CD14-positive monocyte (primary cell): Measurements from ENCODE around the gene SNRPD3. TPM values are rescaled to one million over a fixed set of nuclear protein-coding genes. Genes with fewer than 3 reads are reported as not detected.

Source experiments
- polyA plus RNA-seq, 3 donors: library from polyadenylated mRNA; depleted of rRNA in 1 of 3; unstranded in 2 of 3; stranded (reverse) in 1 of 3; fragments of 300-500 nt in 2 of 3; fragments of >200 nt in 1 of 3; fragmentation: Illumina TruSeq in 2 of 3; gene quantifications; 1 replicate in 2 of 3; 2 replicates in 1 of 3; pipeline ENCODE4 v1.2.3, GENCODE V29; 2012 to 2021

Gene SNRPD3
- polyA plus RNA-seq, 3 donors = 71.8 to 115 (median 80.9) TPM

Other genes starting within 250 kb of the SNRPD3 start
- gene ADORA2A, start 128.4 kb upstream of the SNRPD3 start, polyA plus RNA-seq = 10 to 100 TPM in 1 of 3 donors, 1 to 10 TPM in 2; 5.8 to 10.2 (median 6.5) TPM
- under 1 TPM in 2 of 3 donors, not detected in 1; 0.13 to 0.17 TPM for gene UPB1, start 60.7 kb upstream of the SNRPD3 start, polyA plus RNA-seq
- gene GUCD1, start 861 bp upstream of the SNRPD3 start, polyA plus RNA-seq = 10 to 100 TPM; 67.1 to 85.9 (median 72.5) TPM
- 1 to 10 TPM in 1 of 3 donors, under 1 TPM in 2; 0.20 to 5.2 (median 0.53) TPM for gene LRRC75B, start 37.1 kb downstream of the SNRPD3 start, polyA plus RNA-seq
- 10 to 100 TPM; 16.0 to 26.5 (median 25.5) TPM for gene GGT1, start 47.2 kb downstream of the SNRPD3 start, polyA plus RNA-seq
- not detected for gene PIWIL3, start 218.7 kb downstream of the SNRPD3 start, polyA plus RNA-seq